Pancreas (tissue), 10 donors: Measurements from ENCODE around the gene BRAT1. TPM values are rescaled to one million over a fixed set of nuclear protein-coding genes. Genes with fewer than 3 reads are reported as not detected.

ENCODE experiments used
- ATAC-seq, 4 donors: fragments of 200-7000 bp; cut with Tn5 transposase; one replicate each; pipeline versions ENCODE4 v1.8.0 to v1.9.1; 2020; ENCODE audit warnings: mild to moderate bottlenecking in 4 of 4, moderate library complexity in 4 of 4
- DNase-seq, 6 donors: peaks; one replicate each; pipeline ENCODE4 v3.0.0-alpha.2; 2020
- FAIRE-seq: peaks from 2 replicates; lab custom pipeline; 2012; peaks lifted over from hg19 to GRCh38; lab: Jason Lieb, UNC
- H3K27ac ChIP-seq, 4 donors: fragments of 200-600 bp; sonication (generic); 1 replicate in 3 of 4; 2 replicates in 1 of 4; pipeline versions ENCODE4 v1.5.0 to v1.8.0; 2020
- H3K27me3 ChIP-seq, 4 donors: fragments of 200-600 bp; one replicate each; pipeline ENCODE4 v1.8.0; 2021
- H3K36me3 ChIP-seq, 3 donors: fragments of 200-600 bp; sonication (generic) in 1 of 3; one replicate each; pipeline versions ENCODE4 v1.5.0 to v1.8.0; 2020 to 2021
- H3K4me1 ChIP-seq, 3 donors: fragments of 200-600 bp; one replicate each; pipeline ENCODE4 v1.8.0; 2021
- H3K4me3 ChIP-seq, 4 donors: fragments of 200-600 bp; sonication (generic) in 2 of 4; one replicate each; pipeline versions ENCODE4 v1.5.0 to v1.8.0; 2020 to 2021
- H3K9me3 ChIP-seq, 4 donors: fragments of 200-600 bp; one replicate each; pipeline ENCODE4 v1.8.0; 2021
- WGBS, 2 donors: extraction: QIAGEN DNeasy Blood & Tissue Kit; methylation state at CpG; one replicate each; pipeline ENCODE4 v1.1.7; 2013; 5-methylcytosine and 5-hydroxymethylcytosine counted together
- intact Hi-C, 3 donors: fragments of 100-400 bp; cut with DNase I; formaldehyde crosslinking; loops; one replicate each; pipeline versions ENCODE4 v1.11.1 to v1.14.2; 2022
- microRNA-seq, 2 donors: library from miRNA; unstranded; fragments of <30 nt; microRNA quantifications; one replicate each; pipeline versions ENCODE4 to v1.1.0, GENCODE V29; 2019 to 2020
- polyA plus RNA-seq, 2 donors: library from polyadenylated mRNA; stranded (reverse); fragments of 200-250 nt; gene quantifications; one replicate each; pipeline ENCODE4 v1.2.3, GENCODE V29; 2013
- total RNA-seq, 6 donors: library from RNA; stranded (reverse); fragmentation: NEBNext Ultra II Directional in 4 of 6; extraction: Animal tissue kit (Norgen Biotek cat#: 25700) in 4 of 6; gene quantifications; one replicate each; pipeline versions ENCODE4 v1.2.1 to v1.2.4, GENCODE V29; 2021 to 2023
- TF ChIP-seq, protein P1 (sequence below), 4 donors: fragments of 200-600 bp; sonication (generic) in 3 of 4; IDR thresholded peaks; one replicate each; pipeline versions ENCODE4 v1.5.0 to v1.8.0; 2021; ENCODE audit warnings: antibody characterized with exemption in 4 of 4
- donor health status: healthy with polysubstance abuse.
- donor health status: DM: no; HTN: no; CAD: no; lungs with moderate emphysema.
- donor health status: DM: no; HTN: no; CAD: no.
- donor health status: control.
- donor health status: control.
- donor health status: Bipolar disorder and iron deficiency.
- donor health status: DM: yes; HTN: yes; CAD: no.
- donor health status: DM: no; HTN: no; CAD: no.
- donor health status: DM: no; HTN: no; CAD: no.
- donor health status: DM: yes; HTN: yes; CAD: no.

BRAT1 gene
- total and polyA plus RNA-seq, 8 donors, result 11.8 to 54.4 (median 15.2) TPM

DNA sequence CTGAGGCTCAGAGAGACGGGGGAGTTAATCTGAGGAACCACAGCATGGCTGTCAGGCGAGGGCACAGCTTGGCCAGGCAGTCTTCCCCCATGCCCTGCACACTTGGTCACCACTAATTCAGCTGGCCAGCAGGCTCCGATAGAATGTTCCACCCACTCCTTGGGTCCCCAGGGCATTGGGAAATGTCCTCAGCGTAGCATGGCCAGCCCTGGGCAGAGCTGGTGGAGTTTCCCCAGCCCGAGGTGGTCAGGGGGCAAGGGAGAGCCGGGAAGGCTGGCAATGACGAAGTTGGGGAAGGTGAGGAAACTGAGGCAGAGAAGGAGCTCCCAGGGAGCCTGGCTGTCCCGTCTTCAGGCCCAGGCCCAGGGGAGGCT lies 67.1 kb downstream of the BRAT1 start:
- Histone ChIP-seq H3K4me1 (no peaks in the 10 kb centered on the region), H3K36me3 (no peaks in the 10 kb centered on the region), H3K27ac (no peak overlapping the region), H3K9me3 (no peaks in the 10 kb centered on the region), H3K27me3 (no peaks in the 10 kb centered on the region), H3K4me3 (no peak overlapping the region)
- ATAC-seq, result peak in 2 of 4 donors; percentile 42 to 48
- 62 to 76% methylated on average over 7 to 8 of the region's 8 CpGs for WGBS, 2 donors
- FAIRE-seq, result no peak
- intact Hi-C loops, result loop anchor here in 1 of 3 donors (10.0 kb wide), 1 partner anchor 177 kb away; no protein-coding TSS in a partner anchor
- DNase-seq, result peak in 1 of 6 donors; percentile 34
- TF ChIP-seq, protein P1, sequence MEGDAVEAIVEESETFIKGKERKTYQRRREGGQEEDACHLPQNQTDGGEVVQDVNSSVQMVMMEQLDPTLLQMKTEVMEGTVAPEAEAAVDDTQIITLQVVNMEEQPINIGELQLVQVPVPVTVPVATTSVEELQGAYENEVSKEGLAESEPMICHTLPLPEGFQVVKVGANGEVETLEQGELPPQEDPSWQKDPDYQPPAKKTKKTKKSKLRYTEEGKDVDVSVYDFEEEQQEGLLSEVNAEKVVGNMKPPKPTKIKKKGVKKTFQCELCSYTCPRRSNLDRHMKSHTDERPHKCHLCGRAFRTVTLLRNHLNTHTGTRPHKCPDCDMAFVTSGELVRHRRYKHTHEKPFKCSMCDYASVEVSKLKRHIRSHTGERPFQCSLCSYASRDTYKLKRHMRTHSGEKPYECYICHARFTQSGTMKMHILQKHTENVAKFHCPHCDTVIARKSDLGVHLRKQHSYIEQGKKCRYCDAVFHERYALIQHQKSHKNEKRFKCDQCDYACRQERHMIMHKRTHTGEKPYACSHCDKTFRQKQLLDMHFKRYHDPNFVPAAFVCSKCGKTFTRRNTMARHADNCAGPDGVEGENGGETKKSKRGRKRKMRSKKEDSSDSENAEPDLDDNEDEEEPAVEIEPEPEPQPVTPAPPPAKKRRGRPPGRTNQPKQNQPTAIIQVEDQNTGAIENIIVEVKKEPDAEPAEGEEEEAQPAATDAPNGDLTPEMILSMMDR (IDR thresholded peaks at IDR 0.05), result no peak

Small RNAs within 50 kb of the gene (microRNA-seq; reads per million reads assigned to microRNA genes)
- 0 reads per million in 2 donors for gene MIR4648

Other genes with a start within 250 kb of the BRAT1 start
- 10 to 100 TPM in 4 of 6 donors, 1 to 10 TPM in 2; 9.3 to 16.1 (median 11.7) TPM for gene SNX8, start 241.1 kb downstream of the BRAT1 start, total RNA-seq
- 10 to 100 TPM in 1 of 2 donors, 1 to 10 TPM in 1; 7.1 to 11.9 TPM for gene SNX8, start 241.1 kb downstream of the BRAT1 start, polyA plus RNA-seq
- gene EIF3B, start 200.7 kb downstream of the BRAT1 start, total RNA-seq, result 100 to 1,000 TPM in 1 of 6 donors, 10 to 100 TPM in 5; 61.1 to 106 (median 72.4) TPM
- gene EIF3B, start 200.7 kb downstream of the BRAT1 start, polyA plus RNA-seq, result 10 to 100 TPM; 83.2 to 90.6 TPM
- 10 to 100 TPM in 1 of 6 donors, 1 to 10 TPM in 5; 7.3 to 13.2 (median 8.6) TPM for gene CHST12, start 151.9 kb downstream of the BRAT1 start, total RNA-seq
- gene CHST12, start 151.9 kb downstream of the BRAT1 start, polyA plus RNA-seq, result 1 to 10 TPM; 7.0 to 8.7 TPM
- gene GRIFIN, start 79.1 kb downstream of the BRAT1 start, total RNA-seq, result not detected
- not detected for gene GRIFIN, start 79.1 kb downstream of the BRAT1 start, polyA plus RNA-seq
- 10 to 100 TPM; 28.2 to 66.8 (median 41.5) TPM for gene LFNG, start 35.8 kb downstream of the BRAT1 start, total RNA-seq
- gene LFNG, start 35.8 kb downstream of the BRAT1 start, polyA plus RNA-seq, result 10 to 100 TPM; 37.2 to 42.1 TPM
- gene IQCE, start 3.5 kb upstream of the BRAT1 start, total RNA-seq, result 10 to 100 TPM in 4 of 6 donors, 1 to 10 TPM in 2; 8.8 to 14.1 (median 12.1) TPM
- 10 to 100 TPM in 1 of 2 donors, 1 to 10 TPM in 1; 8.8 to 10.9 TPM for gene IQCE, start 3.5 kb upstream of the BRAT1 start, polyA plus RNA-seq
- gene TTYH3, start 76.5 kb upstream of the BRAT1 start, total RNA-seq, result 10 to 100 TPM in 3 of 6 donors, 1 to 10 TPM in 3; 4.9 to 31.9 (median 8.4) TPM
- gene TTYH3, start 76.5 kb upstream of the BRAT1 start, polyA plus RNA-seq, result 10 to 100 TPM in 1 of 2 donors, 1 to 10 TPM in 1; 6.7 to 10.5 TPM
- under 1 TPM in 1 of 6 donors, not detected in 5; 0.19 TPM for gene AMZ1, start 132.7 kb upstream of the BRAT1 start, total RNA-seq
- under 1 TPM; 0.04 to 0.05 TPM for gene AMZ1, start 132.7 kb upstream of the BRAT1 start, polyA plus RNA-seq